ENCODE data around the gene L1TD1. TPM values are rescaled to one million over a fixed set of nuclear protein-coding genes. Genes with fewer than 3 reads are reported as not detected.
"Not testable (repeated sequence)": the region's sequence is repeated elsewhere in the genome, so short reads cannot be mapped to it uniquely, and the experiment has no call there.

The L1TD1 gene
- total RNA-seq, 3 donors from 2014 or later, result 0.16 to 0.66 (median 0.59) TPM

- DNase-seq (ENCODE audit: low spot score in 2 of 2), result no peak
- no peaks in the 10 kb centered on the region for H3K36me3 ChIP-seq
- H3K27ac ChIP-seq, result no peak overlapping the region
- TF ChIP-seq POLR2AphosphoS5 (IDR thresholded peaks at IDR 0.05), result no peak
- H3K9me3 ChIP-seq, result no peaks in the 10 kb centered on the region
- H3K4me1 ChIP-seq, result no peaks in the 10 kb centered on the region
- no peaks in the 10 kb centered on the region for H3K27me3 ChIP-seq
- intact Hi-C loops (cut with DNase I; ENCODE audit: low total_unique reads), result loop anchor here (10.0 kb wide), 1 partner anchor 228 kb away; no protein-coding TSS in a partner anchor
- H3K4me3 ChIP-seq, result no peak overlapping the region
Observed at GRCh38 chr1:62176597-62177312, 17.9 kb upstream of the L1TD1 start.

- TF ChIP-seq POLR2A (IDR thresholded peaks at IDR 0.05) (no peak), POLR2AphosphoS5 (IDR thresholded peaks at IDR 0.05) (no peak), CTCF (IDR thresholded peaks at IDR 0.05) (no peak)
- Histone ChIP-seq H3K9me3 (no peaks in the 10 kb centered on the region), H3K36me3 (no peaks in the 10 kb centered on the region), H3K27me3 (no peaks in the 10 kb centered on the region), H3K27ac (no peak overlapping the region), H3K4me1 (no peaks in the 10 kb centered on the region), H3K4me3 (no peak overlapping the region)
- intact Hi-C loops (cut with DNase I; ENCODE audit: low total_unique reads), result loop anchor here (10.0 kb wide), 1 partner anchor 227 kb away; no protein-coding TSS in a partner anchor
- no peak for DNase-seq (ENCODE audit: low spot score in 2 of 2)
Observed at GRCh38 chr1:62177621-62178020, 17.0 kb upstream of the L1TD1 start.

- DNase-seq (ENCODE audit: low spot score in 2 of 2), result no peak
- Histone ChIP-seq H3K4me3 (no peak overlapping the region), H3K27ac (no peak overlapping the region), H3K4me1 (no peaks in the 10 kb centered on the region), H3K9me3 (no peaks in the 10 kb centered on the region), H3K27me3 (no peaks in the 10 kb centered on the region), H3K36me3 (no peaks in the 10 kb centered on the region)
- no peak for TF ChIP-seq CTCF (IDR thresholded peaks at IDR 0.05)
- TF ChIP-seq POLR2A (IDR thresholded peaks at IDR 0.05), result no peak
- no peak for TF ChIP-seq POLR2AphosphoS5 (IDR thresholded peaks at IDR 0.05)
- intact Hi-C loops (cut with DNase I; ENCODE audit: low total_unique reads), result loop anchor here (10.0 kb wide), 1 partner anchor 226 kb away; no protein-coding TSS in a partner anchor
Observed at GRCh38 chr1:62178372-62178771, 16.3 kb upstream of the L1TD1 start.

GRCh38 chr1:62180054-62180453 is 14.6 kb upstream of the L1TD1 start:
- H3K27ac ChIP-seq; H3K9me3 ChIP-seq; H3K27me3 ChIP-seq; H3K36me3 ChIP-seq; intact Hi-C loops (cut with DNase I; ENCODE audit: low total_unique reads); H3K4me1 ChIP-seq; DNase-seq (ENCODE audit: low spot score in 2 of 2); H3K4me3 ChIP-seq: not testable (repeated sequence)

GRCh38 chr1:62180639-62181038 is 14.0 kb upstream of the L1TD1 start:
- DNase-seq (ENCODE audit: low spot score in 2 of 2), result peak; percentile 39 to 57
- Histone ChIP-seq H3K4me1 (no peaks in the 10 kb centered on the region), H3K4me3 (no peak overlapping the region), H3K27ac (no peak overlapping the region), H3K36me3 (no peaks in the 10 kb centered on the region), H3K9me3 (no peaks in the 10 kb centered on the region), H3K27me3 (no peaks in the 10 kb centered on the region)
- intact Hi-C loops (cut with DNase I; ENCODE audit: low total_unique reads), result no loop called here
- TF ChIP-seq POLR2AphosphoS5 (IDR thresholded peaks at IDR 0.05), result no peak

- Histone ChIP-seq H3K27me3 (no peaks in the 10 kb centered on the region), H3K27ac (no peak overlapping the region), H3K36me3 (no peaks in the 10 kb centered on the region), H3K4me3 (no peak overlapping the region), H3K4me1 (no peaks in the 10 kb centered on the region), H3K9me3 (no peaks in the 10 kb centered on the region)
- TF ChIP-seq POLR2A (IDR thresholded peaks at IDR 0.05), result no peak
- no peak for TF ChIP-seq CTCF (IDR thresholded peaks at IDR 0.05)
- intact Hi-C loops (cut with DNase I; ENCODE audit: low total_unique reads), result no loop called here
- DNase-seq (ENCODE audit: low spot score in 2 of 2), result no peak
Observed at GRCh38 chr1:62181532-62181931, 13.1 kb upstream of the L1TD1 start.

GRCh38 chr1:62182157-62182556 is 12.5 kb upstream of the L1TD1 start:
- H3K4me3 ChIP-seq; H3K27ac ChIP-seq; H3K36me3 ChIP-seq; H3K4me1 ChIP-seq; H3K27me3 ChIP-seq; intact Hi-C loops (cut with DNase I; ENCODE audit: low total_unique reads); DNase-seq (ENCODE audit: low spot score in 2 of 2); H3K9me3 ChIP-seq: not testable (repeated sequence)

GRCh38 chr1:62183164-62184020 is 11.3 kb upstream of the L1TD1 start:
- H3K9me3 ChIP-seq; H3K4me3 ChIP-seq; H3K36me3 ChIP-seq; H3K27ac ChIP-seq; DNase-seq (ENCODE audit: low spot score in 2 of 2); H3K4me1 ChIP-seq; H3K27me3 ChIP-seq; intact Hi-C loops (cut with DNase I; ENCODE audit: low total_unique reads): not testable (repeated sequence)

Data from breast epithelium (tissue), 4 donors.